ENCODE results near the gene SLC17A5. TPM values are rescaled to one million over a fixed set of nuclear protein-coding genes. Genes with fewer than 3 reads are reported as not detected.

The SLC17A5 gene
- total RNA-seq, 1 donor from 2014 or later = 50.5 TPM

Other genes with a start within 250 kb of the SLC17A5 start
- 1.1 and 1.8 TPM in 2 replicates for gene CGAS, start 201.7 kb downstream of the SLC17A5 start, total RNA-seq
- 19.8 and 26.0 TPM in 2 replicates for gene MTO1, start 192.3 kb downstream of the SLC17A5 start, total RNA-seq
- gene EEF1A1, start 133.0 kb downstream of the SLC17A5 start, total RNA-seq = 10,850 and 11,113 TPM in 2 replicates
- gene CD109, start 42.2 kb upstream of the SLC17A5 start, total RNA-seq = 32.3 and 49.0 TPM in 2 replicates